Activated naive CD8-positive, alpha-beta T cell treated with anti-CD3 and anti-CD28 coated beads for 36 hours (primary cell): ENCODE results near the gene S100A6. TPM values are rescaled to one million over a fixed set of nuclear protein-coding genes. Genes with fewer than 3 reads are reported as not detected.

Source experiments
- DNase-seq: peaks from one replicate; pipeline ENCODE4 v3.0.0; 2021
- H3K27ac Mint-ChIP-seq: one replicate; pipeline ENCODE4 v1.8.0; 2022; ENCODE audit warnings: mild to moderate bottlenecking, moderate library complexity, mixed read lengths
- H3K27me3 Mint-ChIP-seq: one replicate; pipeline ENCODE4 v1.8.0; 2022; ENCODE audit warnings: mild to moderate bottlenecking, mixed read lengths
- H3K36me3 Mint-ChIP-seq: one replicate; pipeline ENCODE4 v1.8.0; 2021; ENCODE audit warnings: mild to moderate bottlenecking, mixed read lengths
- H3K4me1 Mint-ChIP-seq: one replicate; pipeline ENCODE4 v1.8.0; 2021; ENCODE audit warnings: mixed read lengths
- H3K4me3 Mint-ChIP-seq: one replicate; pipeline ENCODE4 v1.8.0; 2022; ENCODE audit warnings: mild to moderate bottlenecking, moderate library complexity, mixed read lengths
- H3K9me3 Mint-ChIP-seq: one replicate; pipeline ENCODE4 v1.8.0; 2022; ENCODE audit warnings: mixed read lengths
- total RNA-seq, 2 experiments: library from RNA; stranded (reverse); gene quantifications; one replicate each; pipeline ENCODE4 v1.2.3, GENCODE V29; 2021

Gene S100A6
- total RNA-seq, 2 experiments from 2014 or later = 144 to 155 TPM

GRCh38 chr1:153542956-153543711 is 7.3 kb upstream of the S100A6 start:
- H3K4me3 Mint-ChIP-seq = peak overlapping the region; percentile 15
- no peaks in the 10 kb centered on the region for H3K27me3 Mint-ChIP-seq
- peak overlapping the region; percentile 98 for H3K27ac Mint-ChIP-seq
- peaks cover 68% of the 10 kb centered on the region for H3K4me1 Mint-ChIP-seq
- H3K9me3 Mint-ChIP-seq = peaks cover 2% of the 10 kb centered on the region
- no peak for DNase-seq
- H3K36me3 Mint-ChIP-seq = peaks cover 22% of the 10 kb centered on the region

GRCh38 chr1:153541641-153542590 is 6.1 kb upstream of the S100A6 start:
- H3K27me3 Mint-ChIP-seq = no peaks in the 10 kb centered on the region
- H3K27ac Mint-ChIP-seq = peak overlapping the region; percentile 86
- peaks cover 2% of the 10 kb centered on the region for H3K9me3 Mint-ChIP-seq
- H3K4me1 Mint-ChIP-seq = peaks cover 71% of the 10 kb centered on the region
- DNase-seq = no peak
- H3K4me3 Mint-ChIP-seq = no peak overlapping the region
- peaks cover 22% of the 10 kb centered on the region for H3K36me3 Mint-ChIP-seq

DNA sequence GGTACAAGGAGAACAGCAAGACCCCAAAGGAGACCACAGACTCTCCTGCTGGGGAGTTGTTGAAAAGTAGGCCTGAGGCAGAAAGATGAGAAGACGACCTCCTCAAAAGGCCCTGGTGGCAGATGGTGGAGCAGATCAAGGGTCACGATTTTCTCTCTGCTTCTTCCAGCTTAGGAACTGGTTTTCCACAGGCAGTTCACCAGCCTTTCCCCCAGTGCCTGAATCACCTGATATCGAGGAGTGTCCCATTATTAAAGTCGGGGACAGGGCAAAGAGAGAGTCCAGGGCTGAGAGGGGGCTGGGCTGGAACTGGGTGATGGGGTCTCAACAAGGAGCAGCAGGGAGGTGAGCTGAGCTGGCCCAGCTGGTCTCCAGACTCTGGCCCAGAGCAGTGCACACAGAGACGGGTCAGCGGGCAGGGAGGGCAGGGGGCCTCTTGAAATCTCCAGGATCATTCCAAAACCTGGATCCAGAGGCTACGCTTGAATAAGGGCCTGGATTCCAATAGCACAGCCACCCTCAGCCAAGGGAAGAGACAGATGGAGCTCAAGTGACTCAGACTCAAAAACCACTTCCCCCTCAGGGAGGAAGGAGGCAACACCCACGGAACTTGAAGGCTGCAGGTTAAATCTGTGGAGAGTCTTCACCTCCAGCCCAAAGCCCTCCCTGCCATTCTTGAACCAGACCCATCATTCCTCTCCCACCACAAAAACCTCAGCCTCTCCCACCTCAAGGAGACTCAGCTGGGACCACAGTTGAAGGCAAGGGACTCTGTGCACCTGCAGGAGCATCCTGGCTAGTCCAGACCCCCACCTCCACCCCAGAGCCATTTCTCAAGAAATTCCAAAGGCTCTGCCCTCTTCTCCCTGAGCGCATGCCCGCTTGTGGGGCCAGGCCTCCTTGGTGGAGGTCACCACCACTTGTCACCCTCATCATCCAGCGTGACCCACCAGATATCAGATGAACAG is 4.9 kb upstream of the S100A6 start, which contains the start of gene S100A5:
TSS of gene S100A5 (minus strand) at position 541 of the 968 bp plus-strand sequence. CDS start 743 bp downstream, outside the sequence.
- peak; percentile 52 for DNase-seq

DNA sequence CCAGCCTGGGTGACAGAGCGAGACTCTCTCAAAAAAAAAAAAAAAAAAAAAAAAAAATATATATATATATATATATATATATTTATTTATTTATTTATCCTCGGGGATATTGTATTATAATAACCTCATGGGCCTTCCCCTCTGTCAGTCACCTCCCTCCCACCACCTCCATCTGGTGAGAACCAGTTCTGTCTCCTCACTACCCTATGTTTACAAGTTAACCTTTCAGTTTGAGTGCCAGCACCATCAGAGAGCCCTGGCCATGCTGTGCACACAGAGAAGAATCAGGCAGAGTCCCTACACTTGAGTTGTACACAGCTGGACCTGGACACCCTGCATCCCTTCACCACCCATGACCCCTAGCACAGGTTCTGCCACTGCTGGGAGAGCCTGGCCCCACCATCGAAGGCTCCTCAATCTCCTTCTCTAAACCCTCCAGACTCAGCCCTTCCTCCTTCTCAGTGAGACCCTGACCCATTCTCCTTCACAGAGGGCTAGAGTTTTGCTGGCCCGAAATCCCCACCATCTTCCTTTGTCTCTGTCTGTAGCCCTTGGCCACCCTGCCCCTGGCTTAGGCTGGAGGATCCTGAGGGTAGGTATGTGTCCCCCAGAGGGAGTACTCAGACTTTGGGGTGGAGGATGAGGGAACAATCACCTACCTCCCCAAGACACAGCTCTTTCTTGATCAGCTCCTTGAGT is 3.8 kb upstream of the S100A6 start:
- H3K4me3 Mint-ChIP-seq = no peak overlapping the region
- DNase-seq = no peak

More for the DNA sequence above, 4.9 kb upstream of the S100A6 start, which contains the start of gene S100A5:
- peaks cover 2% of the 10 kb centered on the region for H3K9me3 Mint-ChIP-seq
- H3K27ac Mint-ChIP-seq = peak within 1 kb of the TSS; percentile 86
- H3K36me3 Mint-ChIP-seq = peaks cover 22% of the 10 kb centered on the region
- H3K27me3 Mint-ChIP-seq = no peaks in the 10 kb centered on the region
- peak within 1 kb of the TSS; percentile 65 for H3K4me3 Mint-ChIP-seq
- peaks cover 72% of the 10 kb centered on the region for H3K4me1 Mint-ChIP-seq

GRCh38 chr1:153538315-153538821 is 2.6 kb upstream of the S100A6 start:
- peaks cover 25% of the 10 kb centered on the region for H3K36me3 Mint-ChIP-seq
- H3K9me3 Mint-ChIP-seq = no peaks in the 10 kb centered on the region
- DNase-seq = no peak
- no peak overlapping the region for H3K27ac Mint-ChIP-seq
- H3K4me1 Mint-ChIP-seq = peaks cover 67% of the 10 kb centered on the region
- H3K27me3 Mint-ChIP-seq = no peaks in the 10 kb centered on the region
- H3K4me3 Mint-ChIP-seq = no peak overlapping the region

More for the DNA sequence above, 3.8 kb upstream of the S100A6 start:
- H3K36me3 Mint-ChIP-seq = peaks cover 27% of the 10 kb centered on the region
- H3K27me3 Mint-ChIP-seq = no peaks in the 10 kb centered on the region
- peaks cover 67% of the 10 kb centered on the region for H3K4me1 Mint-ChIP-seq
- peak overlapping the region; percentile 86 for H3K27ac Mint-ChIP-seq
- H3K9me3 Mint-ChIP-seq = no peaks in the 10 kb centered on the region

GRCh38 chr1:153537376-153537730 is 1.6 kb upstream of the S100A6 start:
- H3K4me3 Mint-ChIP-seq = no peak overlapping the region
- DNase-seq = no peak
- H3K27me3 Mint-ChIP-seq = no peaks in the 10 kb centered on the region
- peaks cover 67% of the 10 kb centered on the region for H3K4me1 Mint-ChIP-seq
- H3K27ac Mint-ChIP-seq = peak overlapping the region; percentile 99
- H3K9me3 Mint-ChIP-seq = no peaks in the 10 kb centered on the region
- peaks cover 19% of the 10 kb centered on the region for H3K36me3 Mint-ChIP-seq

DNA sequence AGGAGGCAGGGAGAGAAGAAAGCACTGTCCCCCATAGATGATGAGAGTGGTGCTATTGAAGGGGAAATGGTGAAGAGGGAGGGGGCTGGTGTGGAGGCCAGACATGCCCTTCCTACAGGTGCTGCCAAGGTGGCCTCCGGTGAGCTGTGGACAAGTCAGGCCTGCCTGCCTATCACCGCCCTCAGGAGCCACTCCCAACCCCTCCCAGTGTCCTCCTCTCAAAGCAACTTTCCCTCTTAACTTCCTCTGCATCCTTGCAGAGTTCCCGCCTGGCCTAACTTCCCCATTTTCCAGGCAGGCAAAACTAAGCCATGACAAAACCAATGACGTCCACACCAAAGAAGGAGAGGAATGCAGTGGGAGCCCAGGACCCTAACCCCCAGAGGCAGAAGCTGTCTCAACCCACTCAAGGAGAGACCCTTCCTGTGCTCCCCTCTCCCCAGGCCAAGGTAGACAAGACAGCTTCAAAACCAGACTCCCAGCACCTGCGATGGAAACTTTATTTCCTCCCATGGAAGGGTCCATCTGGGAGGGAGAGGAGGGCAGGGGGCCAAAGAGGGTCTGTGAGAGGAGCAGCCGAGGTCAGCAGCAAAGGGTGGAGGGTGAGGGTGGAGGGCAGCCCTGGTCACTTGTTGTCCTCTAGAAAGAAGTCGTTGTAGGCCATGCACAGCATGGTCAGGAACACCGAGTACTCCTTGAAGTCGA is 1.0 kb upstream of the S100A6 start:
- H3K36me3 Mint-ChIP-seq = peaks cover 19% of the 10 kb centered on the region
- peaks cover 68% of the 10 kb centered on the region for H3K4me1 Mint-ChIP-seq
- H3K4me3 Mint-ChIP-seq = peak overlapping the region; percentile 92
- H3K27ac Mint-ChIP-seq = peak overlapping the region; percentile 99
- DNase-seq = no peak
- no peaks in the 10 kb centered on the region for H3K9me3 Mint-ChIP-seq
- no peaks in the 10 kb centered on the region for H3K27me3 Mint-ChIP-seq

GRCh38 chr1:153536012-153536670 is 350 bp upstream of the S100A6 start:
- Mint-ChIP-seq H3K27me3 (no peaks in the 10 kb centered on the region), H3K4me3 (peak overlapping the region; percentile 93)
- DNase-seq = peak; percentile 84

GRCh38 chr1:153534925-153535241 is 908 bp downstream of the S100A6 start:
- Mint-ChIP-seq H3K9me3 (no peaks in the 10 kb centered on the region), H3K27ac (peak overlapping the region; percentile 94), H3K4me1 (peaks cover 62% of the 10 kb centered on the region), H3K27me3 (no peaks in the 10 kb centered on the region), H3K4me3 (peak overlapping the region; percentile 93), H3K36me3 (peaks cover 19% of the 10 kb centered on the region)
- no peak for DNase-seq

More at GRCh38 chr1:153536012-153536670, 350 bp upstream of the S100A6 start:
- Mint-ChIP-seq H3K36me3 (peaks cover 19% of the 10 kb centered on the region), H3K9me3 (no peaks in the 10 kb centered on the region), H3K4me1 (peaks cover 68% of the 10 kb centered on the region), H3K27ac (peak overlapping the region; percentile 99)

DNA sequence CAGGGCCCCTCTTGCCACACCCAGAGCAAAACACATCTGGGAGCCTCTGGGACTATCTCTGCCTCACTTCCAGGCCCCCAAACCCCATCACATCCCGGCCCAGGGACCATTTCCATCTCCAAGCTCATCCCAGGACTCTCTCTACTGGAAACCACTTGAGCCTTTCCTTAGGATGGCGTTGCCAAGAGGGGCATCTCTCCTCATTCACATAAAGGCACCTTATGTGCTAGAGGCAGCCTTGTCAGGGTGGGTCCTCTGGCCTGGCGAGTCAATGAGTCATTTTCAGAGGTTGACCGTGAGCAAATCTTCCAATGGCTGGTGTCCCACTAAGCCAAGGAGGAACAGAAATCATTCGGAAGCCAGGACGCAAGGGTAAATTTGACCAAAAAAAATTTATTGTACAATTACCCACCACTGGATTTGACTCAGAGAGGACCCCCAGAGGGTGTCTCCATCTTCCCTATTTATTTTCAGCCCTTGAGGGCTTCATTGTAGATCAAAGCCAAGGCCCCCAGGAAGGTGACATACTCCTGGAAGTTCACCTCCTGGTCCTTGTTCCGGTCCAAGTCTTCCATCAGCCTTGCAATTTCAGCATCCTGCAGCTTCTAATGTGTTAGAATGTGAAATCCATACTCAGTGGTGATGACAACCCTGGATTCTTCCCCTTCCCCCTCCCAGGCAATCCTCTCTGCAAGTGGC is 1.4 kb downstream of the S100A6 start:
- DNase-seq = no peak
- H3K27ac Mint-ChIP-seq = peak overlapping the region; percentile 94
- no peaks in the 10 kb centered on the region for H3K27me3 Mint-ChIP-seq
- H3K9me3 Mint-ChIP-seq = no peaks in the 10 kb centered on the region
- H3K36me3 Mint-ChIP-seq = peaks cover 19% of the 10 kb centered on the region
- peak overlapping the region; percentile 93 for H3K4me3 Mint-ChIP-seq
- peaks cover 57% of the 10 kb centered on the region for H3K4me1 Mint-ChIP-seq

DNA sequence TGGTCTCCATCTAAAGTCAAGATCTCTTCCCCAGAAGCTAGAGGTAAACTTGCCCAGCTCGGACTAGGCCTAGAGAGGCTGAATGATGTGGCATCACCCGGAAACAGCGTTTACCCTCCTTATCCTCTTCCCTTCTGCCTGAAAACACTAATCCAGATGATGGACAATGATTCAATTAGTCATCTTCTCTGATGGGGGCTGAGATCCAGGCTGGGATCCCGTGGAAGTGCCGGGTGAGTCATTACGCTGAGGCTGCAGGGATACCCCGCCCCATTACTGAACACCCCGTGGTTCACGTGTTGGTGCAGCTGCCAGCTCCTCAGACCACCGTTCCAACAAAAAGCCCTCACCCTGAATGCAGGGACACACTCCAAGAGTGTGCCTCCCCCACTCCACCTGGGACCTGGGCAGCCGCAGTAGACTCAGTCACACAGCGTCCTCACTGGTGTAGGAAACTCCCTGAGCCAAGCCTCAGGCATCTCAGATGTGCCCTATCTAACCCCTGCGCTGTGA is 2.0 kb downstream of the S100A6 start:
- no peaks in the 10 kb centered on the region for H3K27me3 Mint-ChIP-seq
- H3K9me3 Mint-ChIP-seq = no peaks in the 10 kb centered on the region
- peaks cover 19% of the 10 kb centered on the region for H3K36me3 Mint-ChIP-seq
- peak overlapping the region; percentile 93 for H3K4me3 Mint-ChIP-seq
- H3K4me1 Mint-ChIP-seq = peaks cover 56% of the 10 kb centered on the region
- no peak for DNase-seq
- H3K27ac Mint-ChIP-seq = peak overlapping the region; percentile 90
